Right atrium auricular region (tissue), 2 donors: ENCODE data around the gene LPCAT2. TPM values are rescaled to one million over a fixed set of nuclear protein-coding genes. Genes with fewer than 3 reads are reported as not detected.

Experiments
- DNase-seq: peaks from one replicate; pipeline ENCODE4 v3.0.0-alpha.2; 2019; ENCODE audit warnings: low spot score
- H3K27ac ChIP-seq, 2 donors: fragments of 200-600 bp; sonication (generic); 1 replicate in 1 of 2; 2 replicates in 1 of 2; pipeline ENCODE4 v1.5.1; 2016 to 2019
- H3K27me3 ChIP-seq, 2 donors: fragments of 200-600 bp; sonication (generic); one replicate each; pipeline versions ENCODE4 v1.5.1 to v1.6.0; 2017 to 2019
- H3K36me3 ChIP-seq: fragments of 200-600 bp; sonication (generic); one replicate; pipeline ENCODE4 v1.5.1; 2016
- H3K4me1 ChIP-seq, 2 donors: fragments of 200-600 bp; sonication (generic); one replicate each; pipeline versions ENCODE4 v1.5.1 to v1.6.0; 2017 to 2019
- H3K4me3 ChIP-seq, 2 donors: fragments of 200-600 bp; sonication (generic); 1 replicate in 1 of 2; 2 replicates in 1 of 2; pipeline ENCODE4 v1.5.1; 2017 to 2019; ENCODE audit warnings: mild to moderate bottlenecking in 1 of 2, moderate library complexity in 1 of 2
- H3K9me3 ChIP-seq, 2 donors: fragments of 200-600 bp; sonication (generic); one replicate each; pipeline ENCODE4 v1.5.1; 2019
- CTCF ChIP-seq, 2 donors: fragments of 200-600 bp; sonication (generic); IDR thresholded peaks; one replicate each; pipeline ENCODE4 v1.5.1; 2019; ENCODE audit warnings: antibody characterized with exemption in 2 of 2
- total RNA-seq, 2 donors: library from RNA; depleted of rRNA; stranded (reverse); fragments of >200 nt; gene quantifications; one replicate each; pipeline ENCODE4 v1.1.0, GENCODE V29; 2016

The LPCAT2 gene
- total RNA-seq, 2 donors from 2014 or later, result 5.0 to 9.9 TPM

- Histone ChIP-seq H3K27ac (peak overlapping the region; percentile 51 to 58), H3K36me3 (peaks cover 44% of the 10 kb centered on the region), H3K4me1 (no peaks in the 10 kb centered on the region), H3K4me3 (no peak overlapping the region), H3K9me3 (no peaks in the 10 kb centered on the region), H3K27me3 (no peaks in the 10 kb centered on the region)
- TF ChIP-seq CTCF (IDR thresholded peaks at IDR 0.05), result no peak
- peak; percentile 88 for DNase-seq
Observed at GRCh38 chr16:55487048-55487803, 21.6 kb upstream of the LPCAT2 start.

GRCh38 chr16:55488306-55488705, 20.6 kb upstream of the LPCAT2 start:
- Histone ChIP-seq H3K9me3 (no peaks in the 10 kb centered on the region), H3K27ac (peak overlapping the region; percentile 51 to 58), H3K36me3 (peaks cover 38% of the 10 kb centered on the region), H3K27me3 (no peaks in the 10 kb centered on the region), H3K4me3 (no peak overlapping the region), H3K4me1 (no peaks in the 10 kb centered on the region)
- TF ChIP-seq CTCF (IDR thresholded peaks at IDR 0.05), result no peak
- DNase-seq, result no peak

GRCh38 chr16:55489119-55489955, 19.5 kb upstream of the LPCAT2 start:
- DNase-seq, result no peak
- TF ChIP-seq CTCF (IDR thresholded peaks at IDR 0.05), result no peak
- peaks cover 29% of the 10 kb centered on the region for H3K36me3 ChIP-seq
- H3K4me3 ChIP-seq, result no peak overlapping the region
- H3K9me3 ChIP-seq, result no peaks in the 10 kb centered on the region
- H3K4me1 ChIP-seq, result no peaks in the 10 kb centered on the region
- no peaks in the 10 kb centered on the region for H3K27me3 ChIP-seq
- H3K27ac ChIP-seq, result no peak overlapping the region

GRCh38 chr16:55489956-55490265, 19.0 kb upstream of the LPCAT2 start:
- H3K27me3 ChIP-seq, result no peaks in the 10 kb centered on the region
- H3K9me3 ChIP-seq, result no peaks in the 10 kb centered on the region
- TF ChIP-seq CTCF (IDR thresholded peaks at IDR 0.05), result no peak
- no peak overlapping the region for H3K4me3 ChIP-seq
- H3K36me3 ChIP-seq, result peaks cover 23% of the 10 kb centered on the region
- no peaks in the 10 kb centered on the region for H3K4me1 ChIP-seq
- H3K27ac ChIP-seq, result no peak overlapping the region
- DNase-seq, result no peak

- H3K27ac ChIP-seq, result peak overlapping the region in 1 of 2 donors; percentile 16
- no peaks in the 10 kb centered on the region for H3K9me3 ChIP-seq
- H3K36me3 ChIP-seq, result peaks cover 19% of the 10 kb centered on the region
- DNase-seq, result peak; percentile 34
- no peaks in the 10 kb centered on the region for H3K27me3 ChIP-seq
- H3K4me3 ChIP-seq, result no peak overlapping the region
- H3K4me1 ChIP-seq, result no peaks in the 10 kb centered on the region
- TF ChIP-seq CTCF (IDR thresholded peaks at IDR 0.05), result no peak
Observed at GRCh38 chr16:55490301-55490700, 18.6 kb upstream of the LPCAT2 start.
